SH-SY5Y (cell line): ENCODE data around the gene CCL7.

Experiments
- GATA2 ChIP-seq: IDR thresholded peaks from 2 replicates; pipeline ENCODE4 v1.6.1; 2011; ENCODE audit warnings: mild to moderate bottlenecking, low read depth, low read length
- GATA3 ChIP-seq: IDR thresholded peaks from 2 replicates; pipeline ENCODE4 v1.6.1; 2011; ENCODE audit warnings: low read depth, mild to moderate bottlenecking, low read length, moderate library complexity

DNA sequence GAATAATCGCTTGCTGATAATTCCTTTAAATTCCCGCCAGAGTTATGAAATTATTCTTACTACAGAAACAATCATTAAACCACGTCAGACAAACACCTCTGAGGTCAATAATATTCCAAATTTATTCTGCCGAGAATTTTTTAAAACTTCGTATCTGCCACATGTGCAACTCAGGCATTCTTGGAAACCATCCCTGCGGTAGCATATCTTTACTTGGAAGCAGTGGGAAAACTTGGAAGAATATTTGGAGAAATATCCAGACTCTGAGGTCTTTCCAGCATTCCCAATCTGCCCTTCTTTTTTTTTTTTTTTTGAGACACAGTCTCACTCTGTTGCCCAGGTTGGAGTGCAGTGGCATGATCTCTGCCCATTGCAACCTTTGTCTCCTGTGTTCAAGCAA is 13.6 kb downstream of the CCL7 start:
- no peak for TF ChIP-seq GATA2
- TF ChIP-seq GATA3 = no peak
